ENCODE measurements around the gene LRRC57.

DNA sequence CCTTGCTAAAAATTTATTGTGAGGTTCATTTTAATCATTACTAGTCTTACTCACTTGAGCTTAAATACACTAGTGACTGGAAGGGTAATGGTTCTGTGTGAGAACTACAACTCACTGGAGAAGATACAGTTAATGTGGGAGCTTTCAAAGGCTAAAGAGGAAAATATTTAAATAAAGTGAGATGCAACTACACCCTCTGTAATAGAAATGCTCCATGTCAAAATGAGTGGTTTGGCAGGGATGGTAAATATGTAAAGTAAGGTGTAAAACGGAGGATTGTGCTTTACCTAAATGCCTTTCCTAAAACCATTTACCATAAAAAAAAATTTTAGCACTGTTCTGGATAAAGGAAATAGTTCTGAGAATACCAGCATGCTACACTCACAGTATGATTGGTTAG is 15.3 kb downstream of the LRRC57 start:
- TF ChIP-seq, protein P1, sequence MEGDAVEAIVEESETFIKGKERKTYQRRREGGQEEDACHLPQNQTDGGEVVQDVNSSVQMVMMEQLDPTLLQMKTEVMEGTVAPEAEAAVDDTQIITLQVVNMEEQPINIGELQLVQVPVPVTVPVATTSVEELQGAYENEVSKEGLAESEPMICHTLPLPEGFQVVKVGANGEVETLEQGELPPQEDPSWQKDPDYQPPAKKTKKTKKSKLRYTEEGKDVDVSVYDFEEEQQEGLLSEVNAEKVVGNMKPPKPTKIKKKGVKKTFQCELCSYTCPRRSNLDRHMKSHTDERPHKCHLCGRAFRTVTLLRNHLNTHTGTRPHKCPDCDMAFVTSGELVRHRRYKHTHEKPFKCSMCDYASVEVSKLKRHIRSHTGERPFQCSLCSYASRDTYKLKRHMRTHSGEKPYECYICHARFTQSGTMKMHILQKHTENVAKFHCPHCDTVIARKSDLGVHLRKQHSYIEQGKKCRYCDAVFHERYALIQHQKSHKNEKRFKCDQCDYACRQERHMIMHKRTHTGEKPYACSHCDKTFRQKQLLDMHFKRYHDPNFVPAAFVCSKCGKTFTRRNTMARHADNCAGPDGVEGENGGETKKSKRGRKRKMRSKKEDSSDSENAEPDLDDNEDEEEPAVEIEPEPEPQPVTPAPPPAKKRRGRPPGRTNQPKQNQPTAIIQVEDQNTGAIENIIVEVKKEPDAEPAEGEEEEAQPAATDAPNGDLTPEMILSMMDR (IDR thresholded peaks at IDR 0.05; ENCODE audit: extremely low read depth in 1 of 2, insufficient read depth in 1 of 2, low read depth in 1 of 2, low read length in 2 of 2), result no peak
- no peak for TF ChIP-seq POLR2AphosphoS5 (IDR thresholded peaks at IDR 0.05; ENCODE audit: insufficient read depth, low read depth, low read length)
- no peak for TF ChIP-seq EZH2 (IDR thresholded peaks at IDR 0.05; ENCODE audit: borderline replicate concordance, low read depth, low read length, severe bottlenecking)
